CD14-positive monocyte (primary cell): ENCODE data around the gene ABTB2. TPM values are rescaled to one million over a fixed set of nuclear protein-coding genes. Genes with fewer than 3 reads are reported as not detected.
A peak's percentile ranks its signal among the peaks of the same experiment; 100 is the strongest.

Experiments used
- DNase-seq, 3 donors: peaks; one replicate each; pipeline ENCODE4 v3.0.0-alpha.2; 2011 to 2022
- H2AFZ ChIP-seq: 2 replicates; pipeline ENCODE4 v1.6.0; 2012; ENCODE audit warnings: mild to moderate bottlenecking, low read depth, low read length, inconsistent platforms; ENCODE audit not compliant: insufficient read depth, poor library complexity, severe bottlenecking
- H3K27ac ChIP-seq, 2 donors: 1 replicate in 1 of 2; 2 replicates in 1 of 2; pipeline ENCODE4 v1.5.1; 2012 to 2013; ENCODE audit warnings: low read length in 2 of 2, control low read depth in 1 of 2, inconsistent platforms in 1 of 2, low read depth in 1 of 2, mild to moderate bottlenecking in 1 of 2
- H3K27me3 ChIP-seq, 2 donors: one replicate each; pipeline versions ENCODE4 v1.6.0 to v1.6.1; 2011 to 2013; ENCODE audit warnings: low read length in 2 of 2; ENCODE audit not compliant: control insufficient read depth in 2 of 2, insufficient read depth in 2 of 2
- H3K36me3 ChIP-seq, 2 donors: replicated peaks in 1 of 2; 1 replicate in 1 of 2; 2 replicates in 1 of 2; pipeline versions ENCODE4 v1.5.1 to v1.6.1; 2012 to 2013; ENCODE audit warnings: low read length in 2 of 2, control low read depth in 1 of 2, inconsistent platforms in 1 of 2, mild to moderate bottlenecking in 1 of 2; ENCODE audit not compliant: insufficient read depth in 2 of 2, control insufficient read depth in 1 of 2
- H3K4me1 ChIP-seq, 2 donors: 1 replicate in 1 of 2; 2 replicates in 1 of 2; pipeline versions ENCODE4 v1.5.1 to v1.6.1; 2012 to 2013; ENCODE audit warnings: low read length in 2 of 2, control low read depth in 1 of 2, inconsistent platforms in 1 of 2, mild to moderate bottlenecking in 1 of 2, moderate library complexity in 1 of 2; ENCODE audit not compliant: insufficient read depth in 2 of 2, control insufficient read depth in 1 of 2
- H3K4me2 ChIP-seq: replicated peaks from 2 replicates; pipeline ENCODE3; 2012; ENCODE audit warnings: low read length, moderate library complexity, mild to moderate bottlenecking; ENCODE audit not compliant: poor library complexity, severe bottlenecking; ENCODE audit errors: extremely low read depth
- H3K4me3 ChIP-seq, 3 experiments: fragments of 200-600 bp in 1 of 3; sonication (generic) in 1 of 3; replicated peaks in 1 of 3; 1 replicate in 2 of 3; 2 replicates in 1 of 3; pipeline ENCODE4 v1.5.1; 2011 to 2013; ENCODE audit warnings: low read length in 3 of 3, mild to moderate bottlenecking in 3 of 3, control low read depth in 2 of 3, low read depth in 2 of 3, inconsistent platforms in 1 of 3, moderate library complexity in 1 of 3
- H3K79me2 ChIP-seq: 2 replicates; pipeline ENCODE4 v1.6.0; 2012; ENCODE audit warnings: mild to moderate bottlenecking, control low read depth, inconsistent platforms, low read length, moderate library complexity; ENCODE audit not compliant: insufficient read depth
- H3K9ac ChIP-seq: 2 replicates; pipeline ENCODE4 v1.6.0; 2017; ENCODE audit warnings: low read length, mild to moderate bottlenecking; ENCODE audit not compliant: insufficient read depth, poor library complexity, severe bottlenecking
- H3K9me3 ChIP-seq, 2 donors: replicated peaks in 1 of 2; 1 replicate in 1 of 2; 2 replicates in 1 of 2; pipeline versions ENCODE4 v1.5.1 to v1.6.1; 2012 to 2013; ENCODE audit warnings: low read length in 2 of 2, control low read depth in 1 of 2; ENCODE audit not compliant: control insufficient read depth in 1 of 2, insufficient read depth in 1 of 2
- H4K20me1 ChIP-seq: 2 replicates; pipeline ENCODE4 v1.6.0; 2012; ENCODE audit warnings: mild to moderate bottlenecking, low read length, control low read depth, moderate library complexity; ENCODE audit not compliant: insufficient read depth
- H3K27ac Mint-ChIP-seq, 7 donors: one replicate each; pipeline ENCODE4 v1.8.0; 2020; ENCODE audit warnings: mild to moderate bottlenecking in 7 of 7, mixed read lengths in 7 of 7, moderate library complexity in 6 of 7, inconsistent platforms in 2 of 7
- H3K27me3 Mint-ChIP-seq, 3 donors: one replicate each; pipeline ENCODE4 v1.8.0; 2021 to 2022; ENCODE audit warnings: low read depth in 3 of 3, mild to moderate bottlenecking in 3 of 3, mixed read lengths in 3 of 3, moderate library complexity in 3 of 3, inconsistent platforms in 1 of 3
- H3K36me3 Mint-ChIP-seq, 2 donors: one replicate each; pipeline ENCODE4 v1.8.0; 2020; ENCODE audit warnings: mixed read lengths in 2 of 2, inconsistent platforms in 1 of 2, mild to moderate bottlenecking in 1 of 2
- H3K4me1 Mint-ChIP-seq: one replicate; pipeline ENCODE4 v1.8.0; 2020; ENCODE audit warnings: mild to moderate bottlenecking, mixed read lengths
- H3K4me3 Mint-ChIP-seq, 2 donors: one replicate each; pipeline ENCODE4 v1.8.0; 2020; ENCODE audit warnings: mild to moderate bottlenecking in 2 of 2, mixed read lengths in 2 of 2, moderate library complexity in 1 of 2
- H3K9me3 Mint-ChIP-seq, 7 donors: one replicate each; pipeline ENCODE4 v1.8.0; 2020 to 2022; ENCODE audit warnings: mixed read lengths in 7 of 7, mild to moderate bottlenecking in 6 of 7, moderate library complexity in 6 of 7, inconsistent platforms in 2 of 7
- CTCF ChIP-seq: fragments of 200-600 bp; IDR thresholded peaks from one replicate; pipeline ENCODE4 v1.8.0; 2022; ENCODE audit warnings: antibody characterized with exemption, mild to moderate bottlenecking
- WGBS: methylation state at CpG from one replicate; pipeline ENCODE4 v1.1.5; 2013; ENCODE audit warnings: missing lambda C conversion rate; ENCODE audit not compliant: insufficient coverage; 5-methylcytosine and 5-hydroxymethylcytosine counted together
- intact Hi-C, 2 donors: fragments of 100-400 bp; cut with micrococcal nuclease; formaldehyde crosslinking; loops; one replicate each; pipeline versions ENCODE4 v1.15.0 to v1.15.1; 2023
- polyA plus RNA-seq, 3 donors: library from polyadenylated mRNA; depleted of rRNA in 1 of 3; unstranded in 2 of 3; stranded (reverse) in 1 of 3; fragments of 300-500 nt in 2 of 3; fragments of >200 nt in 1 of 3; fragmentation: Illumina TruSeq in 2 of 3; gene quantifications; 1 replicate in 2 of 3; 2 replicates in 1 of 3; pipeline ENCODE4 v1.2.3, GENCODE V29; 2012 to 2021

The ABTB2 gene
- polyA plus RNA-seq, 3 donors = 0.25 to 1.7 (median 0.26) TPM

- H3K36me3 ChIP-seq = peaks cover 76 to 98% of the 10 kb centered on the region in 2 donors
- no peak overlapping the region for H3K9ac ChIP-seq
- WGBS = 100% methylated on average over 3 of the region's 4 CpGs
- no peaks in the 10 kb centered on the region for H3K9me3 ChIP-seq
- no peaks in the 10 kb centered on the region for H3K27me3 Mint-ChIP-seq
- no peak overlapping the region for H3K4me2 ChIP-seq
- no peak overlapping the region for H2AFZ ChIP-seq
- intact Hi-C loops = no loop called here
- no peak overlapping the region for H3K4me3 Mint-ChIP-seq
- no peaks in the 10 kb centered on the region for H3K9me3 Mint-ChIP-seq
- no peak for TF ChIP-seq CTCF
- H3K4me1 ChIP-seq = no peaks in the 10 kb centered on the region
- H3K4me3 ChIP-seq = no peak overlapping the region
- peaks cover 80 to 93% of the 10 kb centered on the region in 2 donors for H3K36me3 Mint-ChIP-seq
- H3K79me2 ChIP-seq = no peaks in the 10 kb centered on the region
- no peaks in the 10 kb centered on the region for H4K20me1 ChIP-seq
- no peak overlapping the region for H3K27ac ChIP-seq
- no peak for DNase-seq
- H3K27me3 ChIP-seq = no peaks in the 10 kb centered on the region
- H3K27ac Mint-ChIP-seq = no peak overlapping the region
- H3K4me1 Mint-ChIP-seq = peaks cover 3% of the 10 kb centered on the region
Measured at GRCh38 chr11:34132261-34132965, 225.4 kb downstream of the ABTB2 start.

GRCh38 chr11:34128824-34129223 is 229.0 kb downstream of the ABTB2 start:
- TF ChIP-seq CTCF = no peak
- no peak for DNase-seq
- no peak overlapping the region for H3K4me3 Mint-ChIP-seq
- H3K27ac Mint-ChIP-seq = peak overlapping the region in 2 of 7 donors; percentile 19 to 56
- H3K4me1 Mint-ChIP-seq = peaks cover 3% of the 10 kb centered on the region
- no peaks in the 10 kb centered on the region for H4K20me1 ChIP-seq
- H3K4me2 ChIP-seq = no peak overlapping the region
- H3K9me3 ChIP-seq = no peaks in the 10 kb centered on the region
- peaks cover 80 to 92% of the 10 kb centered on the region in 2 donors for H3K36me3 Mint-ChIP-seq
- H3K27me3 ChIP-seq = no peaks in the 10 kb centered on the region
- H3K27ac ChIP-seq = no peak overlapping the region
- H2AFZ ChIP-seq = no peak overlapping the region
- intact Hi-C loops = no loop called here
- H3K4me1 ChIP-seq = no peaks in the 10 kb centered on the region
- peaks cover 0 to 2% (median 0%) of the 10 kb centered on the region in 3 donors for H3K27me3 Mint-ChIP-seq
- no peaks in the 10 kb centered on the region for H3K9me3 Mint-ChIP-seq
- no peaks in the 10 kb centered on the region for H3K79me2 ChIP-seq
- no peak overlapping the region for H3K9ac ChIP-seq
- no peak overlapping the region for H3K4me3 ChIP-seq
- H3K36me3 ChIP-seq = peaks cover 81 to 98% of the 10 kb centered on the region in 2 donors
- WGBS = 100% methylated on average over 2 of the region's 3 CpGs
